ENCODE measurements around the gene CHST5. TPM values are rescaled to one million over a fixed set of nuclear protein-coding genes. Genes with fewer than 3 reads are reported as not detected.
"Not testable (repeated sequence)": the region's sequence is repeated elsewhere in the genome, so short reads cannot be mapped to it uniquely, and the experiment has no call there.

Gene CHST5
- polyA plus RNA-seq, 1 donor from 2014 or later, result 2.7 TPM

- Histone ChIP-seq H3K4me3 (ENCODE audit: low read length) (no peak overlapping the region), H3F3A (ENCODE audit: insufficient read depth, low read length, poor library complexity, severe bottlenecking) (no peaks in the 10 kb centered on the region), H3K9me2 (ENCODE audit: insufficient read depth, low read length) (no peaks in the 10 kb centered on the region), H3K36me3 (ENCODE audit: insufficient read depth, low read length) (no peaks in the 10 kb centered on the region), H3K27ac (ENCODE audit: low read length) (no peak overlapping the region), H2AFZ (ENCODE audit: low read depth, low read length) (no peak overlapping the region), H3K4me2 (ENCODE audit: low read length) (no peak overlapping the region), H3K79me2 (replicated peaks; ENCODE audit: insufficient read depth, low read length) (no peaks in the 10 kb centered on the region), H4K20me1 (ENCODE audit: insufficient read depth) (no peaks in the 10 kb centered on the region), H3K27me3 (ENCODE audit: insufficient read depth, low read depth, low read length) (no peaks in the 10 kb centered on the region), H3K9ac (ENCODE audit: low read length) (no peak overlapping the region), H3K9me3 (ENCODE audit: low read length) (no peaks in the 10 kb centered on the region)
- TF ChIP-seq TAF1 (IDR thresholded peaks at IDR 0.05; ENCODE audit: low read depth) (no peak), SMC3 (conservative IDR thresholded peaks at IDR 0.05; ENCODE audit: poor library complexity) (no peak), EZH2 (IDR thresholded peaks at IDR 0.05; ENCODE audit: borderline replicate concordance, insufficient read depth, low read length, poor library complexity, severe bottlenecking) (no peak), POLR2AphosphoS5 (IDR thresholded peaks at IDR 0.05) (no peak), CTCF (IDR thresholded peaks at IDR 0.05; ENCODE audit: poor library complexity, severe bottlenecking) (no peak), MXI1 (conservative IDR thresholded peaks at IDR 0.05; ENCODE audit: poor library complexity, severe bottlenecking) (no peak), EP300 (conservative IDR thresholded peaks at IDR 0.05; ENCODE audit: poor library complexity, severe bottlenecking) (no peak), REST (IDR thresholded peaks at IDR 0.05; ENCODE audit: borderline replicate concordance) (no peak), RAD21 (conservative IDR thresholded peaks at IDR 0.05) (no peak)
These were observed 32.8 kb downstream of the CHST5 start for GRCh38 chr16:75502916-75503605.

- not testable (repeated sequence) for H3K4me2 ChIP-seq (ENCODE audit: low read length); H3K27ac ChIP-seq (ENCODE audit: low read length); H3K27me3 ChIP-seq (ENCODE audit: insufficient read depth, low read depth, low read length); H3K79me2 ChIP-seq (replicated peaks; ENCODE audit: insufficient read depth, low read length); H3F3A ChIP-seq (ENCODE audit: insufficient read depth, low read length, poor library complexity, severe bottlenecking); H2AFZ ChIP-seq (ENCODE audit: low read depth, low read length); H4K20me1 ChIP-seq (ENCODE audit: insufficient read depth); H3K36me3 ChIP-seq (ENCODE audit: insufficient read depth, low read length); H3K9ac ChIP-seq (ENCODE audit: low read length); H3K9me3 ChIP-seq (ENCODE audit: low read length); H3K4me3 ChIP-seq (ENCODE audit: low read length); H3K9me2 ChIP-seq (ENCODE audit: insufficient read depth, low read length)
These were observed 34.1 kb downstream of the CHST5 start for GRCh38 chr16:75501820-75502219.

Data from neural cell (in vitro differentiated cells).